Iris pigment epithelial cell (primary cell): ENCODE data around the gene NFATC2.

Experiments used
- DNase-seq: peaks from one replicate; pipeline ENCODE4 v3.0.0-alpha.2; 2011; ENCODE audit warnings: low read depth

The NFATC2 gene

DNA sequence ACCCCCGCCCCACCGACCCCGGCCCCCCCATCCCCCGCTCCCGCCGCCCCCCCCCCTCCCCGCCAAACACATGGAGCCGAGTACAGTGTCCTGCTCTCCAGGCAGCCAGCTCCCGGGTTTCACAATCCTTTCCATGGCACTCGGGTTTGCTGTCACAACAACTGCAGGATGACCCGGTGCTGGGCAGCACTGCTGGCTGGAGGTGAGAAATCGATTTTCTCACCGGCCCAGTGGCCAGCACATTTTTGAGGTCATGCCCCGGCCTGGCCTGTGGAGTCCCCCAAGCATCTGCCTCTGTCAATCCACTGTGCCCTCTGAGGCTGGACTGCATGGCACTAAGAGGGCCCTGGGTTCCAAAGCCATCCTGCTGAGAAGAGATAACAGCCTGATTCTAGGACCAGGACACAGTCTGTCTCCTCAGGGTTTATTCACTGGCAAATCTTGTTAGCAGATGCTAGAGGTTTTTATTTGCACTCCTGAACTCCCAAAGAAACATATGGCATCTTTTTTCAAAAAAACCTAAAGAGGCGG lies 129.5 kb downstream of the NFATC2 start:
- no peak for DNase-seq

DNA sequence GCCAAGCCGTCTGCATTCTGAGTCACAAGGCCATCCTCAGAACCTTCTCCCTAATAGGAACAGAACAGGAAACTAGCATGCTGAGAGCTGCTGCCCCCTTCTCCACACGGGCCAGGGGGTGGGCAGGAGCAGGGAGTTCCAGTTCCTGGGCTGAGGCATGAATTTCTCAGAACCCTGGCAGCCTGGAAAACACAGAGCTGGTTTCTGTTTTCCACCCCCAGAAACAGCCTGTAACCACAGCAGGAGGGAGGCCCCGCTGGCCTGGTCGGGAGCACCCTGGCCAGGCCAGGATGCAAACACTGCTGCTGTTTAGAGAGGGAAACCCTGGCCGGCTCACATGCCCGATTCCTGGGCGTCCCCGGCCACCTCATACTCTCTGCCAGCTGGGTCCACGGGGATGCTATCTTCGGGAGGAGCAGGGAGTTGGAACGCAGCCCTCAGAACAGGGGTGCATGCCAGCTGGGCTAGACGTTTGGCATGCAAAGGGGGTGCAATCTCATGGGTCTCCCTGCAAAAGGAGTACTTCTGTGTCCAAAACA lies 130.1 kb downstream of the NFATC2 start:
- peak; percentile 48 for DNase-seq

DNA sequence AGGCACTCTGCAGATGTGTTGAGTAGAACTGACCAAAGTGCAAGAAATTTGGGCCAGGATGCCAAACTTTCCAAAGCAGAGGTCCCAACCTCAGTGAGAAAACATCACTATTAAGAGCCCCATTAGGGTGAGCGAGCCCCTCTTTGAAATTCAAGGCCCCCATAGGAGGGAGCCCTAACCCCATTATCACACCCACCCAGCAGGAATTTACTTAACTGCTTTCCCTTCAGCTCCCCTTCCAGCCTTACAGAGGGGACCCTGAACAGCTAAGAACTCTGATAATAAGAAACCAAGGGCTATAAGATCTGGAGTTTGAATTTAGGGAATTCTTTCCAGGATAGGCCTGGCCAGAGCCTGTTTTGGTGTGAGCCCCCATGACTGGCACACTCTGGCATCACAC lies 130.6 kb downstream of the NFATC2 start:
- DNase-seq = no peak

DNA sequence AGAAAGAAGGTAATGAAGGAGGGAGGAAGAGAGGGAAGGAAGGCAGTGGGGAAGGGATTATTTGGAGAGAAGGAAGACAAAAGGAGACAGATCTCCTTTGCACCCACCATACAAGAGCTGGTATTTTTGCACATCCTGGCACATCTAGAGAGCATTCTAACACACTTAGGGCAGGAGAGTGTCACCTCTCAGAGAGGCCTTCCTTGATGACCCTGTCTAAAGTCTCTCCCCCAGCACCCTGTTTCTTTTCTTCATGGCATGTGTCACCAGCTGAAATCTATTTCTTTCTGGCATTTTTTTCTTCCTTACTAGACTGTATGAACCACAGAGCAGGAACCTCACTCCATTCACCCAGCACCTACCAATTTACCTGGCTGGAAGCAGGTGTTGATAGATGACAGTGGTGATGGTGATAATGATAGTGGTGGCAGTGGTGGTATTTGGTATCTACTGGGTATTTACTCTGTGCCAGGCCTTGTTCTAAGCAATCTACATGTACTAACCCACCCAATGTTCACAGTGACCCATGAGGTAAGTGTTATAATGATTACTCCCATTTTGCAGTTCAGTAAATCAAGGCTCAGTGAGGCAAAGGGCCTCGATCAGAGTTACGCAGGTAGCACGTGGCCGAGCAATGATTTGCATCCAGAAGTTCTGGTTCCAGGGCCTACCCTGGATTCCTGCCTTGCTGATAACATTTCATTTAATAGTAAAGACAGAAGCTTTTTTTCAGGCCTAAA lies 131.8 kb downstream of the NFATC2 start:
- no peak for DNase-seq

DNA sequence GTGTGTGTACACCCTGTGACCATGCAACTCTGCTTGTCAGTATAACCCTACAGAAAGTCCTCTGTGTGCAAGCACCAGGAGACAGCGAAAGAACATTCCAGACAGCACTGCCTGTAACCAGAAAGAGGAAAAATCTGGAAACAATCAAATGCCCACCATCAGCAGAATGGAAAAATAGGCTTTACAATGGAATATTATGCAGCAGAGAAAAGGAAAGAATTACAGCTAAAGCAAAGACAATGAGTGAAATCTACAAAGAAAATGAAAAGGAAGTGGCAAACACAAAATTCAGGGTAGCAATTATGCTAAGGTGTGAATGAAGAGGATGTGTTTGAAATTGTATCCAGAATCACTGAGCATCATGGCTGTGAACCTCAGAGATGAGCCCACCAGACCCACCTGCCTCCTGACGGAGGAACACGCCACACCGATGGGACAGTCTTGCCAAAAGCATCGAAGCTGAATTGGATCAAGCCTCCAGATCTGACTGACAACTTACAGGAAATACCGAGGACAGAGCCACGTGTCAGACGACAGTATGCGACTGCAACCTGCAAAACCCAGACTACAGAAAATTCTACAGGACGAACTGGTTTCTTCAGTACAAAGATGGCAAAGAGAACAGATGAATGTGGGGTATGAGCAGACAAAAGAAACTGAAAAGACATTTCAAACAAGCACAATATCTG lies 133.2 kb downstream of the NFATC2 start:
- DNase-seq = no peak

DNA sequence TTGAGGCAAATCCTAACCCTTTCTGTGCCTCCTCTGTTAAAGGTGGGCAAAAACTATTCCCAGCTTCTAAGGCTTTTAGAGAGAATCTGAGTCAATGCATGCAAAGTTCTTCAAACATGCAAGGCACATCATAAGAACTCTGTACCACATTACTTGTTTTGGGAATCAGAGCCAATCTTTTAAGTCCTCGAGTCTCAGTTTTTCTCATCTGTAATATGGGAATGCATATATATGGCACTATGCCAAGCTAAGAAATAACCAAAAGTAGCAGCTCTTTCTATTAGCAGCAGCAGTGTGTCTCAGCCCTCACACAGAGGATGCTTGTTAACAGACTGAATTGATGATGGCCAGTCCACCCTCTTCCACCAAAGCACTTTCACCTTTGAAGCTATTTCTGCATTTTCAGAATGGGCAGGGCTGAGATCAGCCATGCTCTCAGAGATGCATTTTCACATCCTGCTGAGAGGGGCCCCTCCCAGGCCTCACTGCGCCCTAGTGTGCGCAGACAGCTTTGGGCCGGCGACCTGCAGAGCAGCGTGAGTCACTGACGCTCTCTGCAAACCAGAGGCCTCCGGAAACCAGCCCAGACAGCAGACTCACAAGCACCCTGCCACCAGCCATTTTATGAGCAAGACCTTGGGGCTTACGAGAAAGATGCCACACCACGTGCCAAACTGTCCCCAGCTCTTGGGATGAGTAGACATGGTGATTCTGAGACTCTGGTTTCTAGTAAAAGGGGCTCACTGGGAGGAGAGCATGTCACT lies 138.0 kb downstream of the NFATC2 start:
- DNase-seq = peak; percentile 54

DNA sequence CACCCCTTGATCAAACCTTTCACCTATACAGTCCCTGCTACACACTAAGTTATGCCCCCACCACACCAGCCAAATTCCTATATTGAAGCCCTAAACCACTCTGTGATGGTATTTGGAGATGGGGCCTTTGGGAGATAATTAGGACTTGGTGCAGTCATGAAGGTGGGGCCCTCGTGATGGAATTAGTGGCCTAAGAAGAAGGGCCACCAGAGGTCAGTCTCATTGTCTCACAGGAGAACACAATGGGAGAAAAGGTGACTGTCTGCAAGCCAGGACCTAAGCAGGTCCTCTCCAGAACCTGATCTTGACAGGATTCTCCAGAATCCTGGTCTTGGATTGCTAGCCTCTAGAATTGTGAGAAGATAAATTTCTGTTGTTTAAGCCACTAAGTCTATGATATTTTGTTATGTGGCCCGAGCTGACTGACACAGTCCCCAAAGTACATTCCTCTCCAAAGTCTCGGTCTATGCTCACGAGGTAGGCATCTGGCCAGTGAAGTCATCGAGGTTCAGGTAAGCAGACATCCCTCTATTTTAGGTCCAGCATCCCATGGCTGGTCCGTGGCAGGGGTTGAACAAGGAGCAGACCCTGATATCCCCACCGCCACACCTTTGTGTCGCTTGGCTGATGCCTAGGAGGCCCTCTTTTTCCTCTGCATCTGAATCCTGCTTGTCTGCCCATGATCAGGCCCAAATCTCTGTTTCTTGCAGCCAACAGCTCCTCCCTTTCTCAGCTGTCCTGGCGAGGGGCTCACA lies 138.9 kb downstream of the NFATC2 start:
- no peak for DNase-seq

DNA sequence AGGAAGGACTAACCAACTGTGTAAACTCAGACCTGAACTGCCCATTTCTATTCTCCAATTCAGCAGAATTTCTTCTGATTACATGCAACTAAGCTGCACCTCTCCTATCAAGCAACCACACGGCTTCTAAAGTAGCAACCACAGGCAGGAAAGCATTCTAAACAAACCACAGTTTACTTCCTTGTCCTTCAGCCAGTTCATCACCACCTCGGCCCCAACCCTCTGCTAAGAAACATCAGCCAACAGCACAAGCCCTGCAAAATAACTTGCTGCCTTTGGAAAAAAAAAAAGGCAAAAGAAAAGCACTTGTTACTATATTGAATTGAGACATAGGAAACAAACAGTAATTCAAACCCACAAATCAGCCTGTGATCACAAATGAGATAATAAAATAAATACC lies 140.3 kb downstream of the NFATC2 start:
- DNase-seq = peak; percentile 84

DNA sequence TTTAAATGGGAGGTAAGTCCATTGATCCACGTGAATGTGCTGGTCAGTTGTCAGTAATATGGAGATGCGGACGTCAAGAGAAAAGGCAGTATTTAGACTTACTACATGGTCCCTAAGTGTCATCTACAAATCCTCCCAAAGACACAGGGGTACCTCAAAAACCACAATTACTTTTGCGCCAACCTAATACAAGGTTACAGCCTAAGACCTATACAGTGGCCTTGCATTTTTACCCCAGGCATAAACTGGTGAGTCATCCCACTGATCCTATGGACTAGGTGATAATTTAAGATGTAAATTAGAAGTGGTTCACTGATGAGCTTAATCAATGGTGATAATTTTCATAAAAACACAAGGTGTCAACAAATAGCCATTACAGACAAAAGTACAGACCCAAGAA lies 141.0 kb downstream of the NFATC2 start:
- DNase-seq = no peak

DNA sequence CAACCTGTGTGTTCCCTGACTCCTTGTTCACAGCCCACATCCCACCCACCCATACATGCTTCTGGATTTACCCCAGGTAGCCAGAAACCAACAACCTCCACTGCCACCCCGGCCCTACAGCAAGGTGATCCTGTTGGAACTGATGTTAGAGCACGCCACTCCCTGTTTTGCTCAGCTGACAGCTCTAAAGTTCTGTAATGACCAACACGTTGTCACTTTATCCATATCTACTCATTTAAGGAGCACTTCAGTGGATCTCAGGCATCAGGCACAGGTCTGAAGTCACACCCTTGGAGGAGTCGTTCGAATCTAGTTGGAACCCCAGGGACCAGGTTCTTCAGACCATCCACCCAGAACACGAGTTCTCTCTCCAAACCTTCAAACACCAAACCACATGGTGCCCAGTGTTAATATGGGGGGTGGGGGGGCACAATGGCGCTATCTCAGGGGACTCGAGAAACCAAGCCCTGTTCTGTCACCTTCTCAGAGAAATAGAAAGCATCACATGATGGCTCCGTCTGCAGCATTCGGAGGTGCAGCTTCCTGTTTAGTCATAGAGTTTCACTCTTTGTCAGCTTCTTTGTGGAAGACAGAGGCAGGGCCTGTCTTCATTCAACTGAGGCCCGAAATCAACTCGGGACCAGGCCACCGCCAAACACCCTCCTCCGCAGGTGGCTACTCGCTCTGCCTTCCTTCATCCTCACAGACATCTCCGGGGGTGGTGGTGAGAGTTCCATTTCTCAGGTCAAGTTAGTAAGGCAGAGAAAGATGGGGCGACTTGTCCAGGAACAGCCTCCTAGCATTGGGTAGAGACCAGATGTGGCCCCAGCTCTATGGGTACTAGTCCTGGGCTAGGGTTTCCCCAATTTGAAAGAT lies 142.2 kb downstream of the NFATC2 start:
- no peak for DNase-seq

DNA sequence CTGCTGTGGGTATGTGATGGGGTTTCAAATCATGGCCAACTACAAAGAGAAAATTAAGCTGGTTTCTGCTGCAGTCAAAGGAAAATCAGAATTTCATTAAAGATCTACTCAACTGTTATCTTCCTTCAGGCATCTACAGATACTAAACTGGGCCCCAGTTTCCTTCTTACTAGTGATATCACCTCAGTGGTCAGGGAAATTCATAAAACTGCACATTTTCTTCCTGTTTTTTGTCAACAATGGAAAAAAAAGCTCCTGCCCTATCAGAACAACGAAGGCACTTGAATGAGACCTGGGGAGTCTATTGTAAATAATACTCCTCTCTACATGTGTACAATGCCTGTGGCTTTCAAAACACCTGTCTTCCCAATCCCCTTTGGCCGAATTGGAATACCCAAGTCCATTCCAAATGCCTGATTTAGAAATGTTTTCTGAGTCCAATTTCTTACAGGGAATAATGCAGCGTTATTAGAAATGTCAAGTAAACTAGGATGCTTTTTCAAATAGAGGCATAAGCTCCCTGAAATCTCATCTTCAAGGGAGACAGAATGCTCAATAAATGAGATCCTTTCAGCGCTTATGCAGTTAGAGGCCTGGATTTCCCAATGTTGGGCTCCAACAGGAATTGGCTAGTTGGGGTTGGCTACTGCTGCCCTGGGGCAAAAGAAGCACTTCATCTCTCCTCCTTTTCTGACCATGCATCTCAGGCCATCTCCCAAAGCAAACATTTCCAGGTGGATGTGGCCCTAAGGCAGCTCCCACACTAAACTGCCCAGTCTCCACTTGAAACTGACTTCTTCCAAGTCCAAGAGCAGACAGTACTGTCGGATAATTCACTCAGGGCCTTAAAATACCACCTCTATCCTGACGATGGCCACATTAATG lies 143.3 kb downstream of the NFATC2 start:
- no peak for DNase-seq

DNA sequence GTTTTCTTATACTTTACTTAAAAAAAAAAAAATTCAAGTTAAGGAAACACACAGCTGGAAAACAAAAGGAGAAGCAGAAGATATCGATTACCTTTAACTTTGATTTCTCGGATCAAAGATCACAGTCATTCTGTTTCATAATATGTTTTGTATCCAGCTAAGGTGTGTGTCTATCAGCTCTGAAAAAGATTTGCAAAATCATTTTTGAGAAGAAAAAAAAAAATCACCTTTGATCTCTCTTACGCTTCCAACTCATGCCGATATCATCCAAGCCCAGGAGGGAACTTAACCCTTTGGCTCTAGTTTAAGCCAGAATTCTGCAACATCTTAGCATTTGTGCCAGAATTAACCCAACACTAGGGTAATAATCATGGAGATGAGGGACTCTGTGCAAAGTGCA lies 144.0 kb downstream of the NFATC2 start:
- DNase-seq = no peak

DNA sequence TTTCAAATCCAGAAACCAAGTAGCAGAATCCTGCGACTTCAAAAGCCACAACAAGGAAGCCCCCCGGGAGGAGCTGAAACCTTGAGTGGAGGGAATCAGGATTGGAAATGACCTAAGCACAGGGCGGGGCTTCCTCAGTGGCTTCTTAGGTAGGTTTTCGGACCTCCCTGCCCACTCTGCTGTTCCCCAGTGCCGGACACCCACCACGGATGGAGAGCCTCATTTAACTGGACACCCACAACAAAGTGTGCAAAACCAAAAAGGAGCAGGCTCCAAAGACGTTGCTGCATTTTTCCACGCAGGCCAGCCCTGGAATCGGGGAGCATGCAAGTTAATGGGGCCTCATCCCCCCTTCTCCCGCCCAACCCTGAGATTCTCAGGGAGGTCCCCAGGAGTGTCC lies 144.4 kb downstream of the NFATC2 start:
- no peak for DNase-seq

DNA sequence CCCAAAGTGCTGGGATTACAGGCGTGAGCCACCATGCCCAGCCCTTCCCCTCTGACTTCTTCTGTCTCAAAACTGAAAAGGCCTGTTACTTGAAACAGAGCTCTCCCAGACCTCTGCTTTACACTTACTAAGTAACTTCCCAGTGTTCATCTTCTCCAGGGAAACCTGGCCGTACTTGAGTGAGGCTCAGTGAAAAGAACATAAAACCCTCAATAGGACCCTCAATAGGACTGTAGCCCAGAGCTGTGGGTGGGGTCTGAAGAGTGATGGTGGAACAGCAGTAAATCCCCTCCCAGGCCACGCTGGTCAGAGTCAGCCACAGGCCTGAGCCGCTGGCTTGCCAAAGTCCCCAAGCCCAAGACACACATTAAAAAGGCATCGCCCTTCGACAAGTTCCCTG lies 145.4 kb downstream of the NFATC2 start:
- no peak for DNase-seq

DNA sequence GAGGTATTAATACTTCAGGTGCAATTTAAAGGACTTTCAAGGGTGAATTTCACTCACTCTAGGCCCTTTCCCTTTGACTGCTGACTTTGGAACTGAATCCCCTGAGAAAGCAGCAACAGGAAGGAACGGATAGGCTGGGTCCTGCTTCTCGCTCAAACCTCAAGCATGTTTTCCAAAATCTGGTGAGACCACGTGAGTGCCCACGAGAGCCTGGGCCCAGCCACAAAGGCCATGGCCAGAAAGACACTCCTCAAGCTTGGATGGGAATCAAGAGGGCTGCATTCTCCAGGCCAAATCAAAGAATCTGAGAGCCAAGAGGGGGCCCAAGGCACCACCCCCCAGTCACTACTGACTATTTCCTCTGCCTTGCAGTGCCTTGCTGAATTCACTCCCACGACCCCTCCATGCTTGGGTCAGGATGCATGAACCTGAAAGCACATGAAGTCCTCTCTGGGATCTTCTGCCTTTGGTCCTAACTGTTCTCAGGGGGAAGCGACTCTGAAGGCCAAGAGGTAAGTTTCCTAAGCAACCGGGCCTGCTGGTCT lies 146.1 kb downstream of the NFATC2 start:
- no peak for DNase-seq

DNA sequence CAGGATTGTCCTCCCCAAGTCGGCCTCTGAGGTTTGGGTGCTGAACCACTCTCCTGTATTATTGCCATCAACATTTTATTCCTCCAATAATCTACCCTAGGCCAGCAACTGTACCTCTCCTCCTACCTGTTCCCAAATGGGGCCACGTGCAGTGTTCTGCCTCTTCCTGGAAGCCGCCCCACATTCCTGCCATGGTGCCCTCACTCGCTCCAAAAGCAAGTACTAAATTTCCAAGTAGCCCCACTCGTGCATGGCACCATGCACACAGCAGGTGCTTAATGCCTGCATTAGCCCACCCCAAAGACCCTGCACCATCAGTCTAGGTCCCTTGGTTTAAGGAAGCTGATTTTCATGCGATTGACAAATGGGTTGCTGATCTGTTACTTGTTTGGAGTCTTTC lies 147.8 kb downstream of the NFATC2 start:
- DNase-seq = no peak

DNA sequence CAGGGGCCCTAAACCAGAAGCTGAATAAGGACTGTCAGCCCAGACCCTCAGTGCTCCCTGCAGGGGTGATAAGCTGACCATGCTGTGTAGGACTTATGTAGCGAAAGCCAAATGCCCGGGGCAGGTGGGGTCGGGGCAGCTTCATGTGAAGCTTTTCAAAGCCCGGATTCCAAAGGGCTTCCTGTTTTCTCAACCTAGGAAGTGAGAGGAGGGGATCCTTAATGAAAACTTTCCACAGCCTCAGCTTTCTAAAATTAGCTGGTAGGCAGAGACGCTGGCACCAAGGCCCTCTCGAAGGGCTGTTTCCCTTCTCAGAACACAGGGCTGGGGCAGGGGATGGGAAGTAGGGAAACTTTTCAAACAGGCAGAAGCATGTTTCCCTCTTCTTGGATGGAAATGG lies 148.9 kb downstream of the NFATC2 start:
- DNase-seq = no peak

DNA sequence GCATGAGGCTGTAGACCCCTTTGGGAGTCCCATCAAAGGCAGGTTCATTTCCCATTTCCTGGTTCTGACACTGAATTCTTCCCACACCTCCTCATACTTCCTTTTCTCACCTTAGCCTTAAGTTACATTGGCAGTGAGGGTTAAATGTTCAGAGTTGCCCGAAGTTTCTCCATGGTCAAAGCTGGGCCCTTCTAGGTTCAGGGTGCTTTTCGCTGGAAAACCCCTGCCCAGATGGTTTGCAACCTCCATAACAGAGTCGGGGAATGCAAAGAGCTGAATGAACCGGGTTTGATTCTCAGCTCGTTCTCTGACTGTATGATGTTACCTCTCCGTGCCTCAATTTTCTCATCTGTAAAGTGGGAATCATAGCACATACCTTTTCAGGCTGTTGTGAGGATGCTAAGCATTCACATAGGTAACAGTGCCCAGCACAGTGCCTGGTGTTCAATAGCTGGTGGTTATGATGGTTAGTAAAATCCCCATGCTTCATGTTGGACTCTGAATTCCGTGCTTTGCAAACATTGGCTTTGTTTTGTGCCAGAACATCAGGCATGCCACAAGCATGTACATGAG lies 149.8 kb downstream of the NFATC2 start:
- no peak for DNase-seq

DNA sequence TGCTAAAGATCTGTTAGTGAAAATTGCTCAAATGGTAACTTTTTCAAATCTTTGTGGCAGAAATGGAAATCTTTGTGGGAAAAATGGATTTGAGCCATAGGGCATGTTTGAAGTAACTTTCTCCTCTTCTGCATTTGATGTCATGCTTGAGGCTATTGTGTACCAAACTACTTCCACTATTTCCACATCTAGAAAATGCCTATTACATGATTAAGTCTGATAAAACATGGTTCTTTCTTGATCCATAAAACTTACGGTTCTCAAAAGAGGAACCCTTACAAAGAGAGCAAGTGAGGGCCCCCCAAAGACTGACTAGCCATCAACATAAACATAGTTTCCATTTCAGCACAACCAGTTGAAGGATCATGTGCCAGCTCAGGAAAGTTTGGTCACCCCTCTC lies 150.6 kb downstream of the NFATC2 start:
- no peak for DNase-seq
